ENCODE data around the gene PROB1. TPM values are rescaled to one million over a fixed set of nuclear protein-coding genes. Genes with fewer than 3 reads are reported as not detected.
"Not testable (repeated sequence)": the region's sequence is repeated elsewhere in the genome, so short reads cannot be mapped to it uniquely, and the experiment has no call there.

Gene PROB1
- total RNA-seq, 1 donor from 2014 or later: 6.1 TPM

DNA sequence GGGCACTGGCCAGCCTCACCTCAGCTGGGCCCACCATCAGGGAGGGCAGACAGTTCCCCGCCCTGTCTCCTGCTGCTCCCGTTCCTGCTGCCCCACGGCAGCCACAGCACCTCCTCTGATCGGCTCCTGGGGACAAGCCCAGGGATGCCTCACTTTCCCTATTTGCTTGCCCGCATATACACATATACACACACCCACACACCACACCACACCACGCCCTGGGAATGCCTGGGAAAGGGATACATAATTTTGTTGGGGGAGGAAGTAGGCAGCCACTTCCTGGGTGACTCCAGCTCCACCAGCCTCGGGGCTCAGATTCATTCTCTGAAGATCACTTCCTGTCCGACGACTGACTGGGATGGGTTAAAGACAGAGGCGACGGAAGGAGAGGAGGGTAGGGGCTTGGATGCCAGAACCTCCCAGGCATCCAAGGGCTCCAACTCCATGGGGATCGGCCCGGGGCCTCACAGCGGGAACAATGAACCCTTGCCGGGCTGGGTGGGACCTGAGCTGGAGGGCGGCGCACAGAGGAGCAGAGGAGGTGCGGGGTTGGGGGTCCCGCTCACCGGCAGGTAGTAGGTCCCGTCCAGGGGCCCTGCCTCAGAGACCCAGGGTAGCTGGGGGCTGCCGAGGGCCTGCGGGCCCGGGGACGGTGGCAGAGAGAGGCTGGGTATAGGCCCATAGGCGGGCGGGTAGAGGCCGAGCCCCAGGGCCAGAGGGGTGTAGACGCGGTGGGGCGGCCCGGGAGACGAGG is 3.2 kb downstream of the PROB1 start:
- DNase-seq: no peak

DNA sequence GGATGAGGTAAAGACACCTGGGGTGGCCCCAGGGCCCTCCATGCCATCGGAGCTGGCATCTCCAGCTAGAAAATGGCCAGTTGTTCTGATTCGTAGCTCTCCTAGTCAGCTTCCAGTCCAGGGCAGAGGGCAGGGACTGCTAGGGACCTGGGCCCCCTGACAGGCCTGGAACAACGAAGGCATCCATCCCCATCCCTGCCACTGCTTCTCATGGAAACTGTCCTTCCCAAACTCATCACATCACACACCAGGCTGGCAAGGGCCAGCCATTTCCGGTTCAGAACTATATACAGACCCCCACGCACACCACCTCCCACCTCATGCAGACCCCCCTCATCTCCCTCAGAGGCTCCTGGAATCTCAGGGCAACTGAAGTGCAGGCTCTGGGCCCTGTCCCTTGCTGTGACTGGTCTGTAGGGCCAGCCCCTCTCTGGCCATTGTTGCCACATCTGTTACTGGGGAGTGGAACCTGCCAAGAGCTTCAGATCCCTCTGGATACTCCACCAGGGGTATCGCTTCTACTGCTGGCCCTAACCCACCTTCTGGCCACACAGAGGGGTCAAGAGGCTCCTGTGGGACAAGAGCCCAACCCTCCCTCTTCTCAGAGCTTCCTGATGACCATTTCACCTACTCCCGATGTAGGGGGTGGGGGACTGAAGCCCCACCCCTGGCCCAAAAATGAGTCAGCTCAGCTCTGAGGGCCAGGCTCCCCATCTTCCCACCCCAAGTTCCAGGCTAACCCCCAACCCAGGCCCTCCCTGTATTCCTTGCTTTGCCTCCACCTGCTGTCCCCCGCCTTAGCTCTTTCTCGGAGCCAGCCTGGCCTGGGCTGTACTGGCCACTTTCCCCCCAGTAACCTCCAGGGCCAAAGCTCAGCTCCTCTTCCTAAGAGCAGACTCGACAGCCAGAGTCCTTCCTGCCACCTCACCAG is 4.0 kb downstream of the PROB1 start:
- DNase-seq: no peak

DNA sequence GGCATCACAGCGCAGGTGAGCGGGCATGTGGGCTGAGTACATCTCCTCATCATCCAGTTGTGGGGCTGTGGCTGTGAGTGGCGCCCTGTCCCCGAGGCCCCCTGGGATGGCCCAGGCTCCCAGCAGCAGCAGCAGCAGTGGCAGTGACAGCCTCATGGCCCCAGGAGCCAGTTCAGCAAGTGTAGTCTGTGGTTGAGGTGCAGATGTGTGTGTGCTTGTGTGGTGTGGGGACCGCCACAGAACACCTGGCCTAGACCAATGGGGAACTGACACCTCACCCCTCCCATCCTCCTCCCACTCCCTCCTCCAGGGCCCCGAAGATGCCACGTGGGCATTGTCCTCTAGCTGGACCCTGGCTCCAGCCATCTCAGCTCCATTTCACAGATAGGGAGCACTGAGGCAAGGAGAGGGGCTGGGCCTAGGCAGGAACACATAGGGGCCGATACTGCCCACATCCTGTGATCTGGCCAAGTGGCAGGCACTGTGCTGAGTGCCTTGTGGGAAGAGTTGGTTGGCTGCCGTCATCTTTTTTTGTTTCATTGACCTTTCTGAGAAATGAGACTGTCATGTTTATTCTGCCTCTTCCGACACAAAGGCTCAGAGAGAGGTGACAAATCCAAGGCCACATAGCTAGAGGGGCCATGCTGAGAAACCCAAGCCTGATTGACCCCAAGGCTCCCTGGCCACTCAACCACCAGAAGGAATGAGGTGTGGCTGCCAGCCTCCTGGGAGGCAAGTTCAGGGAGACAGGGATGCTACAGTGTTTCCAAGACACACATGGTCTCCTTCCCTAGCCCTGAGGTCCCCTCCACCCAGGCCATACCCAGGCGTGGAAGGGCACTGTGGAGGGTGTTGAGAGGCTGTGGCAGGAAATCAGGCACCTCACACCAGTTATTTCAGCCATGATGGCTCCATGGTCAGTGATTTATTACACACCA is 4.9 kb downstream of the PROB1 start, which contains the start of gene MZB1:
Gene MZB1, minus strand, starts transcription at position 213 of the 938 bp plus-strand sequence. Its CDS starts 57 bp downstream, at position 156.
- DNase-seq: no peak

DNA sequence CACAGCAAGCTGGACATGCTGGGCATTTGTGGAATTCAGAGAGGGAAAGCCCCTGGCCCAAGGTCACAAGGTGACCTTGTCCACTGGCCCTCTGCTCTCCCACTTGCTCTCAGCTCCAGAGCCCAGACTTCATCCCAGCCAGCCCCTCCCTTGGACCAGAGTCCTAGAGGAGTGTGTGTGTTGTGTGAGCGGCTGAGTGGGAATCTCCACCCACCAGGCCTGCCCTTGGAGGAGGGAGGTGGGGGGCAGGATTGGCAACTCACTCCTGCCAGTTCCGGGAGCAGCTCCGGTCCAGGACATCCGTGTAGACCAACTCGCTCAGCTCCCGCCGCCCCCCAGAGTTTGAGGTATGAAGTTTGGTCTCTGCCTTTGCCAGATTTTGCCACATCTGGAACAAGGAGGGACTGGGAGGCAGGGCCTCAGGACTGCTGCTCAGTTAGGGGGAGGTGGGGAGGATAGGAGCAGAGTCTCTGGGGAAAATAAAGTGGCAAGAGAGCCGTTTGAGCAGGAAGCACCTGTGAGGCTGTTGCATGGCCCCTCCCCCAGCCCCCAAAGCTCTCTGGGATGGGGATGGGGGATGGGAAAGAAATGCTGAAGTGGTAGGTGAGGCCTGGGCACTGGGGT is 6.6 kb downstream of the PROB1 start:
- DNase-seq: peak; percentile 66

DNA sequence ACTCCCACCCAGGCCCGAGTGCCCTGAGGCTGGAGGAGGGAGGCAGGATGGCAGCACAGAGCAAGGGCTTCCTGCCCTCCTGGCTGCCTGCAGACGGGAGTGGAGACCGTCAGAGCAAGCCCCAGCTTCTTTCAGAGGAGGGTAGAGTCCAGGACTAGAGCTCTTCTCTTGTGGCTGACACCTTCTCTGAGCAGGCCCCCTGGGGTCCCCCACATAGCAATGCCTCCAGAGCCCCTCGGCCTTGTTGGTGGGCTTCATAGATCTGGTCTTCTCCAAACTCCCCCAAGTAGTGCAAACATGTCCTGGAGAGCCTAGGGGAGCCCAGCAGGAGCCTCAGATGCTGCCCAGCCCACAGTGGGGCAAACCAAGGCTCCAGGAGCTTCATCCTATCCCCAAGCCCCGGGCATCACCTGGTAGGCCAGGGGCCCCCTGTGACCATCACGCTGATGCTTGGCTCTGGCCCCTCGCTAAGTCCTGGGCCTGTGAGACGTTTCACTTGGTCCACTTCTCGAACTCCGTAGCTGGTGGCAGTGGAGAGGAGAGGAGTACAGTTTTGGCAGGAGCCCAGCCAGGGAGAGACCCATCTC is 7.2 kb downstream of the PROB1 start:
- DNase-seq: no peak

DNA sequence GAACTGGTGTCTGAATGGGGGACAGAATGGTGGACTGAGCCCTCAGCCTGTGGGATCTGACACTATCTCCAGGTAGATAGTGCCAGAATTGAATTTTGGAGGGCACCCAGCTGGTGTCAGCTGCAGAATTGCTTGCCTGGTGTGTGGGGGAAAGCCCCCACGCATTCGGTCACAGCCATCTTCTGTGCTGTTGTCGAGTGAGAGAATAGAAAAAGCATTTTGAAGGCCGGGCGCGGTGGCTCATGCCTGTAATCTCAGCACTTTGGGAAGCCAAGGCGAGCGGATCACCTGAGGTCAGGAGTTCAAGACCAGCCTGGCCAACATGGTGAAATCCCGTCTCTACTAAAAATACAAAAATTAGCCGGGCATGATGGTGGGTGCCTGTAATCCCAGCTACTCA is 7.9 kb downstream of the PROB1 start:
- not testable (repeated sequence) for DNase-seq

DNA sequence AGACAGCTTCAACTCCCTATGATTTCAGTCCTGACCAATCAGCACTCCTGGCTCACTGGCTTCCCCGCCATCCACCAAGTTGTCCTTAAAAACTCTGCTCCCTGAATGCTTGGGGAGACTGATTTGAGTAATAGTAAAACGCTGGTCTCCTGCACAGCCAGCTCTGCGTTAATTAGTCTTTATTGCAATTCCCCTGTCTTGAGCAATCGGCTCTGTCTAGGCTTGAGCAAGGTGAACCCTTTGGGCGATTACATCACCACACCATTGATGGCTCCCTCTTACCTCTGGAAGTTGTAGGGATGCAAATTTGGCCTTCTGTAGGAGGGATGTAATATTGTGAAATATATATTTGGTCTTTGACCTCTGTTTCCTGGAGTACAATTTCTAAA is 8.9 kb downstream of the PROB1 start:
- DNase-seq: no peak

DNA sequence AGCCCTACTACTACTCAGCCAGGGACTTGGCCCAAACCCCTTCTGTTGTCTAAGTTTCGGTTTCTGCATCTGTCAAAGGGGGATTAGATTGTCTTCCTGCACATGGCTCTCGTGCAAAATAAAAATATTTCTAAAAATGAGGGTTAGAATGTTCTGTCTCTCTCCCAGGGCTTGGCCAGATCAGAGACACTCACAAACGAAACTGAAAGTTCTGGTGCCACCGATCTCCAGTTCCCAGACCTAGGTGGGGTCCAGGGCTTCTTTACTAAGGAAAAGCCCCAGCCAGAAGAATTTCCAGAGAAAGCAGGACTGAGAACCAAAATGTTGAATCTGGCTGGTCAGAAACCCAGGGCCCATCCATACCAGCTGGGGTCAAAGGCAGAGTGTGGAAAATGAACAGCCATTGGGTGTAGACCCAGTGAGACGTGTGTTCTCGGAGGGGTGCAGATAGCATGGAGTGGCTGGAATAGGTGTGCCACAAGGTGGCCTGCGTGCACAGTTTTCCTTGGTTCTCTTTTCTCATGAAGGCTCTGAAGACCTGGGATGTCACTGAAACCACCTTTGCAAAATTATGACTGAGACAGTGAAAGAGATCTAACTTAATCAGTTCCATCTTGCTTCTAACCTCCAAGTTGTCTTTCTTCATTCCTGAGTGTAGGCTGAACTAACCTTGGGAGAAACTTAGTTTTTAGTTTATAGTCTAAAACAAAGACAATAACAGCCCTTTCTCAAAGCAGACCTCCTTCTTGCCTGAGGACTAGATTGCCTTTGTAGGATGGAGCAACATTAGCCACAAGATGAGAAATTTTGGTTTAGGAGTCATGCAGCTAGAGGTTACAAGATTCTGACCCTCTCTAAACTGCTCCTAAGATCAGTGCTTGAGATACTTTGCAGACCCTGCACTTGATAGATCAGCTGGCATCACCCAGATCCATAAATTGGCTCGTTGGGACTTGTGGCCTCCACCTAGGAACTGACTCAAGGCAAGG is 9.5 kb downstream of the PROB1 start:
- DNase-seq: peak; percentile 29

DNA sequence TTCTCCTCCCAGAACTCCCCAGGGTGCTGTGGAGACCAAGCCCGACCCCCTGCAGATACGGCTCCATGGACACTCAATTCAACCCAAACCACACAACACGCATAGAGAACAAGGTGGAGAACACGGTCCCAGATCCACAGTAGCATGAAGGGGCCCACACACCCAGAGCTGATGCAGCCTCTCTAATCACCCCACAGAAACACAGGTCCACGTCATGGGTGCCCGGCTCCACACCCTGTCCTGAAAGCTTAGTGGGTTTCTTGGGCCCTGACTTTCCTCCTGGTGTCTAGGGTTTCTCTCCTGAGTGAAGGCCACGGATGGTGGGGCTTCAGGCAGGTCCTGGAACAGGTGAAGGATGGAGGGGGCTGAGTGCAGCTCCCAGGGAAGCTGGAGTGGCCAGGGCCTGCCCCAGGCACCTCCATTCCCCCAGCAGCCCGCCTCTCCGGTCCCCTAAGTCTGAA is 10.3 kb downstream of the PROB1 start:
- no peak for DNase-seq

DNA sequence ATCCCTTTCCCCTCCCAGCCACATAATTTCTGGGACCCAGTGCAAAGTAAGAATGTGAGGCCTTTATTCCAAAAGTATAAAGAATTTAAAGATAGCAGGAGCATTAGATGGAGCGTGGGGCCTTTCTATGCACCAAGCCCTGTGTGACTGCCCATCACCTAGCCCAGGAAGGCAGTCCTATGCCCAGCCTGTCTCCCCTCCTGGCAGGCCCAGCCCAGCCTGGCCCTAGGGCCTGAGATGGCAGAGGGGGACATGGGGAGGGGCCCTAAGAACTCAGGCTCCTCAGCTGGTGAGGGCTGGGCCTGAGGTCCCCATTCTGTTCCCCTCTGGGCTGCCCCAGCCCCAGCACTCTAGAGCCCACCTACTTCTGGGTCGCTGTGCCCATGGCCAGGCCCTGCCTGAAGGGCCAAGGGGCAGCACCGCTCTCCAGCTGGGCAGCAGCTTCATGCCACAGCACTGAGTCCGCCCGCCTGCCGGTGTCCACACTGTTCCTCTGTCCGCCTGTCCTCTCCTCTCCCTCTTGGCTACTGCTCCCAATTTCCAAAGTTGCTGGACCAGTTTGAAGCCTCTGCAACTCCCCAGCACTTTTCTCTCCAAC is 10.8 kb downstream of the PROB1 start:
- DNase-seq: no peak

DNA sequence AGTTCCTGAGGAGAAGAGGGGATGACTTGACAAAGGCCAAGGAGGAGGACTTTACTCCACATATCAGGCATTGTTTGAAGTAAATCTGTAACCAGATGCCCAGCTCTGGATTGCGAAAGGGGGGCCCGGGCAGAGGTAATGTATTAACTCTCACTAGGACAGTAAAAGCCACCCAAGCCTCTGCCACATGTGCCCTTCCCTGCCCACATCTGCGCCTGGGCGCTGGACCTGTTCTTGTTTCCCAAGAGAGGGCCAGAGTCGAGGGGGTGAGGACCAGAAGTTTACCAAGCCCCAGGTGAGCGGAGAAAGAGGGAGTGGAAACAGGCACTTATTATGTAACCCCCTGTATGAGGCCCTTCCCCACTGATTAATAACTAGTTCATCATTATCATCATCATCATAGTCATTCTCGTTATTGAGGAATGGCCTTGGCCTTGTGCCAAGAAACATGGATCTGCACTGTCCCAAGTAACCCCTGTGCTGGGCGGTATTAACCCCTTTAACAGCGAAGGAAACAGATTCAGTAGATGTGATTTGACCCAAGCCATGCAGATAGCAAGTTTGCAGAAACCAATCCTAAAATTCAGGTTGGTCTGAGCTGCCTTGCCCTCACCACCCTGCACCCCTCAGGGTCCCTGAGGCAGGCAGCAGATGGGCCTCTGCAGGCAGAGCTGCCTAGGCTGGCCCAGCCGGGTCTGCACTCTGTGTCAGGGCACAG is 11.5 kb downstream of the PROB1 start, which contains the start of gene SLC23A1:
Gene SLC23A1, minus strand, starts transcription at position 23 of the 718 bp plus-strand sequence. CDS start 44 bp downstream, outside the sequence.
- no peak for DNase-seq

DNA sequence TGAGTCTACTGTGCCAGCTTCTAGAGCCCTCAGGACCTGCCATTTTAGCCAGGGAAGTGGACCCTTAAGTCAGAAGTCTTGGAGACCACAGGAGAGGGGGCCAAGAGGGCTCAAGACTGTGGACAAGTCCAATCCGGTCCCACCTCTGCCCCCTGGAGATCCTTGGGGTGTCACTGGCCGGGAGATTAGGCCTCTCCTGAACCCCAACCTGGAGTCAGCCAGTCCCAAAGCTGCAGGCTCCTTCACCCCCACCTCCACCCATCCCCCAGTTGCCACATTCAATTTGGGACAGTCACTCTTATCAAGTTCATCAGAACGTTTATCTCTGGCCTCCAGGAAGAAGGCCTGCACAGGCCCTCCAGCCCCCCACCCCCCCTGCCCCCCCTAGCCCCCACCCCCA is 12.1 kb downstream of the PROB1 start:
- DNase-seq: no peak

DNA sequence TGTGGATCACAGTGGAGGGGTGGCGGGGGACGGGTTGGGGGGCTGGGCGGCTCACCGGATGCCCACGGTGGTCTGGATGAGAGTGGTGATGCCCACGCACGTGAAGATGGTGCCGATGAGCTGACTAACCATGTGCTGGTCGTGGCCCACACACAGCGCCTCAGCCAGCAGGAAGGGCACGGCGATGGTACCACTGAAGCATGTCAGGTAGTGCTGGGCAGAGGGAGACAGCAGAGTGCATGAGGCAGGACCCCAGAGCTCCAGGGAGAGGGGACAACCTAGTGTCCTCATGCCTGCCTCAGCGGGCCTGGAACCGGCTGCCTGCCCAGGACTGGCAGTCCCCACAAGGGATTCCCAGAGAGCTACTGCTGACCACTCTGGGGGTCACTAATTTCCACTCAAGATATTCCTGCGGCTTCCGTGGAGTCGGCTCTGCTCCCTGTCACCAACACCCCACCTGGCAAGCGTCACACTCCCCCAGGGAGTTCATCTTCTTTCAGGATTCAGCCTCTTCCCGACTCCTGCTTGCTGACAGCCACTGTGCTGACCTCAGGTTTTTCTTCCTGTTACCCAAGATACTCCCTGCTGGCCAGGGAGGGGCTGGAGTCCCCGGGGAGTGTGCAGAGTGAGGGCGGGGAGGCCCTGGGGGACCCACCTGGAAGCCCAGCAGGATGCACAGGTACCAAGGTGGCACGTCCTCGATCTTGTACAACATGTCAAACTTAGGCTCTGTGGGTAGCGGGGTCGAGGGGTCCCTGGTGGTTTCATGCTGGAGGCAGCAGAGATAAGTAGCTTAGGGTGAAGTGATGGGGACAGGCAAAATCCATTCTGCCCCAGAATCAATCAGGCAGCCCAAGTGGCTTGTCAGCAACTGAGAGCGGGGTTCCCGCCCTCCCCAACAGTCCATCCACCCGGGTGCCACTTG is 12.8 kb downstream of the PROB1 start:
- no peak for DNase-seq

DNA sequence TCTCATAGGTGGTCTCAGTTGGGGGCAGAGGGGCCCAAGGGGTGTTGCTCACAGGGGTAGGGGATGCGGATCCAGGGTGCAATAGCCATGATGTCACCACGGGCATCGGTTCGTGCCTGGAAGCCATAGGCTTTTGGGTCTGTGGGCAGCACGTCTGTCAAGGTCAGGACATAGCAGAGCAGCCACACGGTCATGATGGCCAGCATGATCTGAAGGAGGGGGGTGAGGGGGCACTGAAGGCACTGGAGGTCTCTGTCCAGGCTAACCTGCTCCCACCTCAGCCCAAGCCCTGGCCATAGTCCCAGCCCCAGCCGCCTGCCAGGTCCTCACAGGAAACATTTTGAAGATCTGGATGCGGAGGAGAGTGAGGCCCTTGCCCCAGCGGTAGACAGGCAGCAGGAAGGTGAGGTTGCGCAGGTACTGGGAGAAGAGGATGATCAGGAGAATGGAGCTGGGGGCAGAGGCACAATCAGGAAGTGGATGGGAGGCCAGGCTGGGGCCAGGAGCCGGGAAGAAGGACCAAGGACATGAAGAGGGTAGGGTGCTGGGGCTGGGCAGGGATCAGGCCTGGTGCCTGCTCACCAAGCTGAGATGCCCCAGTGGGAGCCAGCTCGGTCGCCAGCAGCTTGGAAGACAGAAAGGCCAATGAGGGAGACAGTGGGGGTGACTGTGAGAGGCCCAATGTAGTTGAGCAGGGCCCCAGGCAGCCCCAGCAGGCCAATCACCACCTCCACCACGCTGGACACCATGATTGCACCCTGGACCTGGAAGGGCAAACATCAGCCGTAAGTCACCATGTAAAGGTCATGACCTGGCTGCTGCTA is 15.1 kb downstream of the PROB1 start:
- DNase-seq: no peak

DNA sequence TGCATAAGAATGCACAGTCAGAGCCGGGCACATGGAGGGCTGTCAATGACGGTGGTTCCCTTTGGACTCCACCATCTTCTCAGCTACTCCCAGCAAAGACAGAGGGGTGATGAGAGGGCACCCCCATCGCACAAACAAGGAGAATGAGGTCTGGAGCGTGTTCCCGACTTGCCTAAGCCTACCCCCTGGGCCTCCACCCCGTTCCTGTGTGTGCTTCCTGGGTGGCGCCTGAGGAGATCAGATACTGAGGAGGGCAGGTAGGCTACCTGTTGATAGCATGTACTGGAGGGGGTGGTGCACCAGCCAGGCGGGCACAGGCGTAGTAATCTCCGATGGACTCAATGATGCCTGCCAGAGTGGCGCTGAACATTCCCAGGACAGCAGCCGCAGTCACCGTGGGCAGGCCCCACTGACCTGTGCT is 16.0 kb downstream of the PROB1 start:
- DNase-seq: no peak

DNA sequence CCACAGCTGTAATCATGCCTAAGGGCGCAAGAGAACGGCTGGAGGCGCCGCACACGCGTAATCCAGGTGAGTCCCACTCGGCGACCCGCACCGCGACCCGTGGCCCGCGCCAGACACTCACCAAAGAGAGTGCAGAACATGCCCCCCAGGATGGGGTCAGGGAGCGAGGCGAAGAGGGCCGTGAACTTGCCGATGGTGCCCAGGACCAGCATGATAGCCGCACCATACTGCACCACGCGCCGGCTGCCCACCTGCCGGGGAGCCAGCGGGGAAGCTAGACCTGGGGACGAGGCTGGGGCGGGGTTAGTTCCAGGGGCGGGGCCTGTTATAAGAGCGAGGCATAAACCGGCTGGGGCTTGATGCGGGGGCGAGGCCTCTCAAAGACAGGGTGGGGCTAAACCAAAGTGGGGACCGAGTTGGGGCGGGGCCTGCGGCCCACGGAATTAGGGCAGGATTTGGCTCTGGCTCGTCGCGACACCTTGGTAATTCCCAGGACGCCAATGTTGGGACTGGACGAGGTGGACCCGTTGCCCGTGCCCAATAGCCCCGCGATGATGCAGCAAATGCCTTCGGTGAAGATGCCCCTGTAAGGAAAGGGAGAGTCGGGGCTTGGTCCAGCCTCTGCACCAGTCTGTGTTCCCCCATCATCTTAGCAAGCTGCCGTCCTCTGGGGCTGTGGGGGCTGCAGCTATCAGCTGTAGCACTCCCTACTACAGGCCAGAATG is 16.6 kb downstream of the PROB1 start:
- DNase-seq: no peak

Measured in dermis blood vessel endothelial cell (primary cell).